Mesenchymal stem cell (in vitro differentiated cells and primary cell): Measurements from ENCODE around the gene HOXA5.

Experiments
- DNase-seq: peaks from one replicate; pipeline ENCODE4 v3.0.0-alpha.2; 2013
- H2AFZ ChIP-seq: one replicate; pipeline ENCODE4 v1.6.1; 2013; ENCODE audit warnings: low read depth, mild to moderate bottlenecking, control low read depth, inconsistent platforms, low read length, moderate library complexity
- H2AK5ac ChIP-seq: 2 replicates; pipeline ENCODE4 v1.6.1; 2013; ENCODE audit warnings: low read length, moderate library complexity, mild to moderate bottlenecking, inconsistent platforms; ENCODE audit not compliant: severe bottlenecking
- H2BK120ac ChIP-seq: one replicate; pipeline ENCODE4 v1.6.1; 2013; ENCODE audit warnings: low read depth, mild to moderate bottlenecking, inconsistent platforms, low read length, moderate library complexity
- H2BK12ac ChIP-seq, 2 experiments: one replicate each; pipeline ENCODE4 v1.6.1; 2013; ENCODE audit warnings: inconsistent platforms in 2 of 2, low read length in 2 of 2, mild to moderate bottlenecking in 2 of 2, moderate library complexity in 2 of 2, control low read depth in 1 of 2
- H2BK15ac ChIP-seq: one replicate; pipeline ENCODE4 v1.6.1; 2013; ENCODE audit warnings: mild to moderate bottlenecking, low read depth, inconsistent platforms; ENCODE audit not compliant: poor library complexity, severe bottlenecking
- H2BK5ac ChIP-seq: 2 replicates; pipeline ENCODE4 v1.6.1; 2013; ENCODE audit warnings: low read depth, mild to moderate bottlenecking, low read length, control low read depth, inconsistent platforms; ENCODE audit not compliant: poor library complexity, severe bottlenecking
- H3K14ac ChIP-seq, 2 experiments: one replicate each; pipeline ENCODE4 v1.6.1; 2013; ENCODE audit warnings: inconsistent platforms in 2 of 2, low read length in 2 of 2, control low read depth in 1 of 2, mild to moderate bottlenecking in 1 of 2, moderate library complexity in 1 of 2
- H3K18ac ChIP-seq, 2 experiments: one replicate each; pipeline ENCODE4 v1.6.1; 2013; ENCODE audit warnings: inconsistent platforms in 2 of 2, low read length in 2 of 2, control low read depth in 1 of 2, low read depth in 1 of 2, mild to moderate bottlenecking in 1 of 2
- H3K23ac ChIP-seq, 2 experiments: one replicate each; pipeline ENCODE4 v1.6.1; 2013; ENCODE audit warnings: inconsistent platforms in 2 of 2, low read length in 2 of 2, mild to moderate bottlenecking in 2 of 2, moderate library complexity in 2 of 2, control low read depth in 1 of 2
- H3K27ac ChIP-seq: 2 replicates; pipeline ENCODE4 v1.5.1; 2013; ENCODE audit warnings: mild to moderate bottlenecking, moderate library complexity, low read length, control low read depth, inconsistent platforms; ENCODE audit not compliant: poor library complexity, severe bottlenecking
- H3K27me3 ChIP-seq, 2 experiments: 2 replicates each; pipeline versions ENCODE4 v1.6.1 to v1.7.0; 2013; ENCODE audit warnings: low read length in 2 of 2, mild to moderate bottlenecking in 2 of 2, moderate library complexity in 2 of 2, control low read depth in 1 of 2, inconsistent platforms in 1 of 2; ENCODE audit not compliant: control insufficient read depth in 1 of 2, insufficient read depth in 1 of 2
- H3K36me3 ChIP-seq, 2 experiments: 2 replicates each; pipeline versions ENCODE4 v1.6.1 to v1.7.0; 2013; ENCODE audit warnings: low read length in 2 of 2, control low read depth in 1 of 2, inconsistent platforms in 1 of 2, low read depth in 1 of 2, mild to moderate bottlenecking in 1 of 2; ENCODE audit not compliant: insufficient read depth in 2 of 2, control insufficient read depth in 1 of 2
- H3K4ac ChIP-seq, 2 experiments: one replicate each; pipeline ENCODE4 v1.6.1; 2013; ENCODE audit warnings: inconsistent platforms in 2 of 2, low read length in 2 of 2, mild to moderate bottlenecking in 2 of 2, moderate library complexity in 2 of 2, control low read depth in 1 of 2, low read depth in 1 of 2
- H3K4me1 ChIP-seq: 2 replicates; pipeline ENCODE4 v1.6.1; 2013; ENCODE audit warnings: low read depth, low read length, control low read depth; ENCODE audit not compliant: control insufficient read depth, insufficient read depth
- H3K4me2 ChIP-seq: 2 replicates; pipeline ENCODE4 v1.6.1; 2013; ENCODE audit warnings: low read length, mild to moderate bottlenecking, inconsistent platforms; ENCODE audit not compliant: poor library complexity, severe bottlenecking
- H3K4me3 ChIP-seq, 2 experiments: 2 replicates each; pipeline versions ENCODE4 v1.5.1 to v1.7.0; 2013; ENCODE audit warnings: low read length in 2 of 2, mild to moderate bottlenecking in 2 of 2, control low read depth in 1 of 2, low read depth in 1 of 2; ENCODE audit not compliant: insufficient read depth in 1 of 2
- H3K79me1 ChIP-seq: replicated peaks from 2 replicates; pipeline ENCODE4 v1.6.1; 2013; ENCODE audit warnings: mild to moderate bottlenecking, control low read depth, low read length, inconsistent platforms; ENCODE audit not compliant: poor library complexity, severe bottlenecking
- H3K9ac ChIP-seq: 2 replicates; pipeline ENCODE4 v1.7.0; 2013; ENCODE audit warnings: mild to moderate bottlenecking, low read length, moderate library complexity
- H3K9me3 ChIP-seq: 2 replicates; pipeline ENCODE4 v1.7.0; 2013; ENCODE audit warnings: mild to moderate bottlenecking, low read length; ENCODE audit not compliant: control insufficient read depth
- H4K8ac ChIP-seq: one replicate; pipeline ENCODE4 v1.6.1; 2013; ENCODE audit warnings: inconsistent platforms, mild to moderate bottlenecking, low read length, moderate library complexity
- H4K91ac ChIP-seq: one replicate; pipeline ENCODE4 v1.6.1; 2013; ENCODE audit warnings: mild to moderate bottlenecking, low read length, inconsistent platforms
- WGBS: methylation state at CpG from one replicate; pipeline ENCODE4 v1.1.7; 2013; ENCODE audit warnings: mixed read lengths; 5-methylcytosine and 5-hydroxymethylcytosine counted together

The HOXA5 gene

DNA sequence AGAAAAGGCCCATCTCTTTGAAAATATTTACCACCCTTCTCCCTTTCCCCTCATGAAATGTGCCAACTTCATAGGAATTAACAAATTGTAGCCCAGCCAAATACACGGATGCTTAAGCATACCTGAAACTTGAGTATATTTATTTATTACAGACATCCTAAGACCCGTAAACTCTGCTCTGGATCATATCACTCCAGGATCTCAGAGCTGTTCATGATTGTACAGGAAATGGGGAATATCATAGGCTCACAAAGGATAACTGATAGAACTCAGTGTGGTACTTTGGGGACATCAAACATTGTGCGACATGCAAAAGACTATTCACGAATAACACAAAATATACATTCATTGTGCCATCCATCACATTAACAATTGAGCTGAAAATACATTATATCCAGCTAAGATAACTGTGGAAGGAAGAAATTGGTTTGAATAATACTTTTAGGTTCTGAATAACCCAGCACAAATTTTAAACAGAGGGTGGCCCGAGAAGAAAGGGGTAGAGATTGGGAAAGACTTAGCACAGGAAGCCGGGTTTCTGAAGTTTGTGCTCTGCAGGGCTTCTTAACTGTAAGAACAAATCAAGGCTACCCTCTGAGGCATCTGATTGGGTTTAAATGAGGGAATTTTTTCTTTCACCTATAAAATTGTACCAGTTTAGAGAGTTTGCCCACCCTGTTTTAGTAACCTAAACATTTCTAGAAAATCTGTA is 50.1 kb downstream of the HOXA5 start:
- no peak overlapping the region for H2AFZ ChIP-seq
- H2BK12ac ChIP-seq = no peak overlapping the region
- H3K79me1 ChIP-seq = peaks cover 1% of the 10 kb centered on the region
- no peak overlapping the region for H3K18ac ChIP-seq
- H3K14ac ChIP-seq = no peak overlapping the region
- H2BK15ac ChIP-seq = no peak overlapping the region
- no peak overlapping the region for H2AK5ac ChIP-seq
- H3K4me2 ChIP-seq = no peak overlapping the region
- no peak overlapping the region for H3K23ac ChIP-seq
- H3K27me3 ChIP-seq = no peaks in the 10 kb centered on the region
- H3K4ac ChIP-seq = no peak overlapping the region
- no peak overlapping the region for H3K4me3 ChIP-seq
- H3K36me3 ChIP-seq = peaks cover 0 to 3% of the 10 kb centered on the region in 2 experiments
- no peak overlapping the region for H3K27ac ChIP-seq
- WGBS = 41% methylated on average over 3 of the region's 6 CpGs
- no peak overlapping the region for H3K9ac ChIP-seq
- no peaks in the 10 kb centered on the region for H3K9me3 ChIP-seq
- H3K4me1 ChIP-seq = peaks cover 7% of the 10 kb centered on the region
- DNase-seq = no peak
- H4K91ac ChIP-seq = no peak overlapping the region
- H2BK5ac ChIP-seq = no peak overlapping the region
- H4K8ac ChIP-seq = no peak overlapping the region
- H2BK120ac ChIP-seq = no peak overlapping the region

- no peak overlapping the region for H3K4me3 ChIP-seq
- H2BK12ac ChIP-seq = no peak overlapping the region
- H3K4me1 ChIP-seq = peaks cover 7% of the 10 kb centered on the region
- H3K23ac ChIP-seq = no peak overlapping the region
- H4K8ac ChIP-seq = no peak overlapping the region
- no peaks in the 10 kb centered on the region for H3K36me3 ChIP-seq
- H2AK5ac ChIP-seq = no peak overlapping the region
- H2BK15ac ChIP-seq = no peak overlapping the region
- 17% methylated on average over 1 of the region's 1 CpG for WGBS
- DNase-seq = no peak
- no peak overlapping the region for H3K4me2 ChIP-seq
- no peak overlapping the region for H3K14ac ChIP-seq
- peaks cover 1% of the 10 kb centered on the region for H3K79me1 ChIP-seq
- H3K27ac ChIP-seq = no peak overlapping the region
- no peaks in the 10 kb centered on the region for H3K9me3 ChIP-seq
- no peak overlapping the region for H3K18ac ChIP-seq
- no peak overlapping the region for H2BK5ac ChIP-seq
- no peak overlapping the region for H4K91ac ChIP-seq
- no peaks in the 10 kb centered on the region for H3K27me3 ChIP-seq
- H3K4ac ChIP-seq = no peak overlapping the region
- H2BK120ac ChIP-seq = no peak overlapping the region
- H2AFZ ChIP-seq = no peak overlapping the region
- H3K9ac ChIP-seq = no peak overlapping the region
These were observed 50.7 kb downstream of the HOXA5 start for GRCh38 chr7:27092819-27093110.

GRCh38 chr7:27091941-27092818 is 51.3 kb downstream of the HOXA5 start:
- Histone ChIP-seq H3K79me1 (peaks cover 1% of the 10 kb centered on the region), H4K8ac (no peak overlapping the region), H3K36me3 (no peaks in the 10 kb centered on the region), H3K18ac (no peak overlapping the region), H3K4me2 (no peak overlapping the region), H2BK5ac (no peak overlapping the region), H3K4ac (no peak overlapping the region), H3K4me3 (no peak overlapping the region), H4K91ac (no peak overlapping the region), H3K23ac (no peak overlapping the region), H3K27me3 (no peaks in the 10 kb centered on the region), H3K9me3 (no peaks in the 10 kb centered on the region), H3K9ac (no peak overlapping the region), H2BK12ac (no peak overlapping the region), H2BK15ac (no peak overlapping the region), H2BK120ac (no peak overlapping the region), H3K14ac (no peak overlapping the region), H3K27ac (no peak overlapping the region), H3K4me1 (peaks cover 7% of the 10 kb centered on the region), H2AFZ (no peak overlapping the region), H2AK5ac (no peak overlapping the region)
- no peak for DNase-seq
- 16% methylated on average over 9 of the region's 9 CpGs for WGBS

GRCh38 chr7:27091105-27091504 is 52.4 kb downstream of the HOXA5 start:
- Histone ChIP-seq H2AFZ (no peak overlapping the region), H2AK5ac (no peak overlapping the region), H3K4me2 (no peak overlapping the region), H4K91ac (no peak overlapping the region), H2BK12ac (no peak overlapping the region), H3K27ac (no peak overlapping the region), H3K4ac (no peak overlapping the region), H3K4me1 (peaks cover 7% of the 10 kb centered on the region), H2BK120ac (no peak overlapping the region), H3K23ac (no peak overlapping the region), H3K36me3 (no peaks in the 10 kb centered on the region), H3K79me1 (peaks cover 1% of the 10 kb centered on the region), H3K9ac (no peak overlapping the region), H3K27me3 (no peaks in the 10 kb centered on the region), H3K4me3 (no peak overlapping the region), H3K18ac (no peak overlapping the region), H3K14ac (no peak overlapping the region), H2BK15ac (no peak overlapping the region), H2BK5ac (no peak overlapping the region), H4K8ac (no peak overlapping the region), H3K9me3 (no peaks in the 10 kb centered on the region)
- no peak for DNase-seq
- 38% methylated on average over 1 of the region's 3 CpGs for WGBS
